Activated CD4-positive, alpha-beta T cell treated with anti-CD3 and anti-CD28 coated beads, Interleukin-2, amount 10 ng/mL, durations not matched to agents 24 days and 14 days (primary cell): ENCODE results near the gene TBC1D16. TPM values are rescaled to one million over a fixed set of nuclear protein-coding genes. Genes with fewer than 3 reads are reported as not detected.
A peak's percentile ranks its signal among the peaks of the same experiment; 100 is the strongest.

Experiments used
- DNase-seq: peaks from one replicate; pipeline ENCODE4 v3.0.0; 2022
- H3K27ac Mint-ChIP-seq: one replicate; pipeline ENCODE4 v1.8.0; 2022; ENCODE audit warnings: mild to moderate bottlenecking, mixed read lengths
- H3K27me3 Mint-ChIP-seq: one replicate; pipeline ENCODE4 v1.8.0; 2022; ENCODE audit warnings: mixed read lengths
- H3K36me3 Mint-ChIP-seq: one replicate; pipeline ENCODE4 v1.8.0; 2022; ENCODE audit warnings: low read depth, mild to moderate bottlenecking, mixed read lengths
- H3K4me1 Mint-ChIP-seq: one replicate; pipeline ENCODE4 v1.8.0; 2021; ENCODE audit warnings: mixed read lengths
- H3K4me3 Mint-ChIP-seq: one replicate; pipeline ENCODE4 v1.8.0; 2022; ENCODE audit warnings: mild to moderate bottlenecking, moderate library complexity, mixed read lengths
- H3K9me3 Mint-ChIP-seq: one replicate; pipeline ENCODE4 v1.8.0; 2021; ENCODE audit warnings: mixed read lengths
- intact Hi-C: fragments of 100-400 bp; cut with micrococcal nuclease; formaldehyde crosslinking; loops from one replicate; pipeline ENCODE4 v1.15.1; 2023
- total RNA-seq: library from RNA; stranded (reverse); gene quantifications from 2 replicates; pipeline ENCODE4 v1.2.3, GENCODE V29; 2022

The TBC1D16 gene
- total RNA-seq, 1 donor from 2014 or later, result 1.4 TPM

- Mint-ChIP-seq H3K36me3 (no peaks in the 10 kb centered on the region), H3K27me3 (no peaks in the 10 kb centered on the region), H3K4me3 (no peak overlapping the region), H3K27ac (no peak overlapping the region), H3K9me3 (no peaks in the 10 kb centered on the region), H3K4me1 (peaks cover under 1% of the 10 kb centered on the region)
- intact Hi-C loops, result no loop called here
- no peak for DNase-seq
Measured at GRCh38 chr17:79919164-79919585, 116.5 kb downstream of the TBC1D16 start.

DNA sequence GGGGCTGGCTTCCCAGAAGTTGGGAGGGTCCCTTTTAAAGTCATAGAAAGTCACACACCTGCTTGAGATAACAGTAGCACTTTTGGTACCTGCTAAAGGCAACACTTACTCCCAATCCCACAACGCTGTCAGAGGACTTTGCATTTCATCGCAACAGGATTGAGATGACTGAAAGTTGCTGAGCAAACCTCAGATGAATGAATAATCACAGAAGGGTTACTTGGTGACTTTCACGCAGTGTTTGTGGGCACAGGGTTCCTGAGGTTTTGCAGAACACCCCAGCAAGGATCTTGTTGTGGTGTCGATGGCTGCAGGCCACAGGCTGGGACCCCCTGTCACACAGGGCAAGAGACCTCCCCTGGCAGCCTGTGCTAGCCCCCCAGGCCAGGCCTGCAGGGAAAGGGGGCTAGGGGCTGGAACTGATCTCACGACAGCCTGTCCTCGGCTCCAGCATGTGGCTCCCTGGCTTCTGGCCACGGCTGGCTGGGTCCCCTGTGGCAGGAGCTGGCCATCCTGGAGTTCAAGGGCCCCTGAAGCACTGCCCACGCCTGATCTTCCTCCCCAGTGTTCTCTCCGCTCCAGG, 117.0 kb downstream of the TBC1D16 start:
- no peak for DNase-seq
- intact Hi-C loops, result no loop called here
- Mint-ChIP-seq H3K4me3 (no peak overlapping the region), H3K36me3 (no peaks in the 10 kb centered on the region), H3K27me3 (no peaks in the 10 kb centered on the region), H3K9me3 (no peaks in the 10 kb centered on the region), H3K27ac (no peak overlapping the region), H3K4me1 (no peaks in the 10 kb centered on the region)

- H3K4me3 Mint-ChIP-seq, result no peak overlapping the region
- intact Hi-C loops, result no loop called here
- no peak overlapping the region for H3K27ac Mint-ChIP-seq
Measured at GRCh38 chr17:79917902-79918484, 117.7 kb downstream of the TBC1D16 start.

DNA sequence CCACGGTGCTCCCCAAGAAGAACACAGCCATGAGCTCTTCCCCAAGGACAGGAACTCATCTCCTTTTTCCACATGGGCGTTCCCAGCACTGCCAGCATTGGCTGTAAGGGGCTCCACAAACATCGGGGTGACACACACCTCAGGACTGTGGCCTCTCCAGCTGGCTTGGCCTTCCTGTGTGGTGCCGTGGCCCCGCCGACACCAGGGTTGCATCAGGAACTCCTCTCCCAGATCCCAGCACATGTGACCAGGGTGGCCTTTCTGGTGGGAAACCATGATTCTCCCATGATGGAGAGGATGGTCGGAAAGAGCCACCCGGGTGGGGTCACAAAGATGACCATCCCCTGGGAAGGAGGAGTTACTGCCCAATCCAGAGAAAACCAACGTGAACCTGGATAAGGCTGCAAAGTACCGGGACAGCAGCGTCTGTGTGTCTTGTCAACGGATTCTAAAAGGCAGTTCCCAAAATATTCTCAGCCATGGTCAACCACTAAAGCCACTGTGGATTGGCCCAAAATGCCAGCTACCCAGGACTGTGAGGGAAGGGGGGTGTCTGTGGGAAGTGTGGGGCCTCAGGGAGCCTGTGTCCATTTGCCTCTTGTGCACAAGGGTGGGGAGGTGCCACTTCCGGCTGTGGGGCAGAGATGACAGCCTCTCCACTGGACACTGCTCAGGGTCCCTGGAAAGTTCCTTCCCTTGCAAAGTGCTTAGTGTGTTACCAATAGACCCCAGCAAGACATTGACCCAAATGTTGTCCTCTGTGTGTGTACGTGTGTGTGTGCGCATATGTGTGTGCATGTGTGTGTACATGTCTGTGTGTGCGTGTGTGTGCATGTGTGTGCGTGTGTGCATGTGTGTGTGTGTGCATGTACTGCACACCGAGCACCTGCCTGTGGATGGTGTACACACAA, 118.4 kb downstream of the TBC1D16 start:
- H3K27ac Mint-ChIP-seq, result no peak overlapping the region
- no peaks in the 10 kb centered on the region for H3K9me3 Mint-ChIP-seq
- H3K4me1 Mint-ChIP-seq, result no peaks in the 10 kb centered on the region
- no peaks in the 10 kb centered on the region for H3K27me3 Mint-ChIP-seq
- H3K4me3 Mint-ChIP-seq, result no peak overlapping the region
- DNase-seq, result no peak
- intact Hi-C loops, result no loop called here
- no peaks in the 10 kb centered on the region for H3K36me3 Mint-ChIP-seq

More at GRCh38 chr17:79917902-79918484, 117.7 kb downstream of the TBC1D16 start:
- Mint-ChIP-seq H3K27me3 (no peaks in the 10 kb centered on the region), H3K36me3 (no peaks in the 10 kb centered on the region), H3K9me3 (no peaks in the 10 kb centered on the region), H3K4me1 (no peaks in the 10 kb centered on the region)
- DNase-seq, result no peak

DNA sequence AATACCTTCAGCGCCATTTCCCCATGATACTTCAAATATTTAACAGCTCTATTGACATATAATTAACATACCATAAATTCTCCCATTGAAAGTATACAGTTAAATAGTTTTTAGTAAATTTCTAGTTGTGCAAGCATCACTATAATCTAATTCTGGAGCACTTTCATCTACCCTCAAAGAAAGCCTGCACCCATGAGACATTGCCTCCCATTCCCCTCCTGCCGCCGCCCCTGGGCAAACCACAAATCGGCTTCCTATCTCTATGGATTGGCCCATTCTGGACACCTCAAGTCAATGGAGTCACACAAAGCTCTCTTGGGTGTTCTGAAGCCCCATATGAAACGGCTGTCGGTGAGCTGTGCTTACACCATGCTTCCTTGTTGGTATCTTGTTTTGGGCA, 119.2 kb downstream of the TBC1D16 start:
- no peaks in the 10 kb centered on the region for H3K4me1 Mint-ChIP-seq
- H3K27me3 Mint-ChIP-seq, result no peaks in the 10 kb centered on the region
- no peak overlapping the region for H3K27ac Mint-ChIP-seq
- DNase-seq, result no peak
- no peaks in the 10 kb centered on the region for H3K36me3 Mint-ChIP-seq
- intact Hi-C loops, result no loop called here
- H3K4me3 Mint-ChIP-seq, result no peak overlapping the region
- no peaks in the 10 kb centered on the region for H3K9me3 Mint-ChIP-seq

DNA sequence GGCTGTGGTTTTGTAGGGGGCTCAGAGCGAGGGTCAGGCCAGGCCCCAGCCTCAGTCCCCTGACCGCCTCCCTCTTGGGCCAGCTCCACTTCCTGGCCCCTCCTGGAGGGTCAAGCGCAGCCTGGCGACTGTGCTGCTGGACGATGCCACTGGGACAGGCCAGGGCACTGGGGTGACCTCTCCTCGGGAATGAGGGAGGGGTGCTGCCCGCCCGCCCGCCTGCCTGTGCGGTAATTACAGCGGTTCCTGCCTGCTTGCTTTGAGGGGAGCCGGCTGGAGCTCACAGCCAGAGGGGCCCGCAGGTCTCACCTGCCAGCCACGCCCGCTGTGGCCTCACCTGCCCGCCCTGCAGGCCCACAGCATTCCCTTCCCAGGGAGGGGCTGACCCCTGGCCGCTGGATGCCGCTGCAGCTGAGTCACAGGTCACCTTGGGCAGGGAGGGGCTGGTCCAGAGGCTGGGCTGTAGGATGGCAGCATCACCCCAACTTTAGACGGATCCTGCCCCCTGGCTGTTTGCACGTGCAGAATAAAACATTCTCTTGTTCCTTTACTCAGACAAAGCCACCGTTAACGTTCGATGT, 119.7 kb downstream of the TBC1D16 start:
- H3K4me3 Mint-ChIP-seq, result no peak overlapping the region
- intact Hi-C loops, result no loop called here
- H3K27me3 Mint-ChIP-seq, result no peaks in the 10 kb centered on the region
- H3K36me3 Mint-ChIP-seq, result no peaks in the 10 kb centered on the region
- DNase-seq, result peak; percentile 71
- no peaks in the 10 kb centered on the region for H3K4me1 Mint-ChIP-seq
- no peaks in the 10 kb centered on the region for H3K9me3 Mint-ChIP-seq
- H3K27ac Mint-ChIP-seq, result no peak overlapping the region

DNA sequence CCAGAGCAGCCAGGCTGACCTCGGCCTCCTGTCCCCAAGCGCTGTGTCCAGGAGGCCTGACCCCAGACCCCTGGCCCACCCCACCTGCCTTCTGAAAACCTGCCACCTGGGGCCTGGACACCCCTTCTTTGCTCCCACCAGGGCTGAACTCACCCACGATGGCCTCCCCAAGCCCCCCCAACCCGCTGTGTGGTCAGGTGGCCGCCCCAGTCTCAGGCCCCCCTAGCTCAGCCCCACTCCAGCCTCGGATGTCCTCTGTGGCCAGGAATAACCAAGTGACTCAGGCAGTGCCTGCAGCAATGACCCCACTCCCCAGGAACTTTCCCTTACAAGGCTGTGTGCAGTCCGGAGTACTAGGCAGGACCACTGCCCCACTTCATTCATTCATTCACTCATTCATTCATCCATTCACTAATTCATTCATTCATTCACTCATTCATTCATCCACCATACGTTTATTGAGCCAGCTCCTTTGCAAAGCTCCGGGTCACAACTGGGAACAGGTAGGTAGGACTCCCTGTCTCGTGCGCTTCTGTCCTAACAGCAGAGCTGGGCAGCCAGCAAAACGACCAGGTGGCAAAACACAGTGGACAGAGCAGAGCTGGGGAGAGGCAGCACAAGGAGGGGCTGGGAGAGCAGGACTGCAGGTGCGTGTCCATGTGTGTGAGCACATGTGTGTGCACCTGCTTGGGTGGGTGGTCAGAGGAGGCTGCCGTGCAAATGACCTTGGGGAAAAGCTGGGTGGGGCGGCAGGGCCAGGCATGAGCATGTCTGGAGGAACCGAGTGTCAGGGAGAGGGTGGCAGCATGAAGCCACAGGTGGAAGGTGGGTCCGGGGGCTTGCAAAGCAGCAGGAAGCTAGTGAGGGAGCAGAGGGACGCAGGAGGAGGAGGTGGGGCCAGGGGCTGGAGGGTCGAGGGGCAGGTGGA, 120.6 kb downstream of the TBC1D16 start:
- H3K4me1 Mint-ChIP-seq, result no peaks in the 10 kb centered on the region
- DNase-seq, result no peak
- no peaks in the 10 kb centered on the region for H3K9me3 Mint-ChIP-seq
- peaks cover 2% of the 10 kb centered on the region for H3K27me3 Mint-ChIP-seq
- intact Hi-C loops, result no loop called here
- H3K4me3 Mint-ChIP-seq, result no peak overlapping the region
- no peaks in the 10 kb centered on the region for H3K36me3 Mint-ChIP-seq
- H3K27ac Mint-ChIP-seq, result no peak overlapping the region

DNA sequence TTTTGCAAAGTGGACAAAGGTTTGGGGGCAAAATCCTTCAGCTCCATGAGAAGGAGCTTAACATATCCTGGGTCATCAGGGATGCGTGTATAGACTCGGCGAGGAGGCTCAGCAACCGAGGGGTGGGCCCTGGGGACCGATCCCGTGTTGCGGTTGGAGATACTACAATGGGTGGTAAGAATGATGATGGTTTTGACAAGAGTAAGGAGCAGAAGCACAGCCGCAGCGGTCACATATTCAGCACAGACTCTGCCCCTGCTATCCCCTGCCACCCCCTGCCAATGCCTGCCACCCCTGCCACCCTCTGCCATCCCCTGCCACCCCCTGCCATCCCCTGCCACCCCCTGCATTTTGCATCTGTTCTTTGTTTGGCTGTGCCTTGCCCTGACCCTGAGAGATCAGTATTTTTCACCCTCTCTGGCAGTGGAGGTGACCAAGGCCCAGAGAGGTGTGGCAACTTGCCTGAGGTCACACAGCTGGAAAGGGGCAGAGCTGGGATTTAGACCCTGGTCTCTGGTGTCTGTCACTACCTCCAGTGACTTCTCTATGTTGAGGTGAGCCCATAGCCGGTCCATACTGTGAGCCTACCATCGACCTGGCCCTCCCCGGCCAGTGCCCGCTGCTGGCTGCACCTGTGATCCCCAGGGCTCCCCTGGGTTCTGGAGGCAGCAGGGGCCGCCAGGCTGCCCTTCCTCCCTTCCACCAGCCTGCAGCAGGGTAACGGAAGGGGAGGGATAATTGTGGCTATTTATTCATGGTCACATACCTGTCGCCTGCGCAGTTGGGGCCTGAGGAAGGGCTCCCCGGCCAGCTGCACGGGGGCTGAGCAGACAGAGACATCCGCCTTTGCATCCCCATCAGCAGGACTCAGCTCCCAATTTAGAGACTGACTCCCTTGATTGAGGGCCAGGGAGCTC, 121.5 kb downstream of the TBC1D16 start:
- H3K9me3 Mint-ChIP-seq, result no peaks in the 10 kb centered on the region
- no peaks in the 10 kb centered on the region for H3K36me3 Mint-ChIP-seq
- no peaks in the 10 kb centered on the region for H3K4me1 Mint-ChIP-seq
- no peak overlapping the region for H3K4me3 Mint-ChIP-seq
- DNase-seq, result no peak
- H3K27ac Mint-ChIP-seq, result no peak overlapping the region
- intact Hi-C loops, result no loop called here
- H3K27me3 Mint-ChIP-seq, result peaks cover 2% of the 10 kb centered on the region

DNA sequence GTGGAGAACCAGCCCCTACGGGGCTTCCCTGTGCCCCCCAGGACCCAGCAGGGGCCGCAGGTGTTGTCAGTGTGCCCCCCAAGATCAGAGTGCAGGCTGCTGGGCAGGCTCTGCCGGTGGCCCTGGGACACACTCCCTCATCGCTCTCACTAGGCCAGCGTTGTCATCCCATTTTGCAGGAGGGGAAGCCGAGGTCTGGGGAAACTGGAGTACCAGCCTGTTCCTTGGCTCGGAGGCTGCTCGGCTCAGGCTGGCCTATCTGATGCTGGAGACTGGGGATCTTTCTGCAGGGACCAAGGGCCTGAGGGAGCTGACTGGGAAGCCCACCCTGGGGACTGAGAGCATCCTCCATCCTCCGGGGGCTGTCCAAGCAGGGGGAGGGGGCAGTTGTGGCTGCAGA, 122.2 kb downstream of the TBC1D16 start:
- no peaks in the 10 kb centered on the region for H3K36me3 Mint-ChIP-seq
- H3K4me1 Mint-ChIP-seq, result no peaks in the 10 kb centered on the region
- H3K27ac Mint-ChIP-seq, result no peak overlapping the region
- no peaks in the 10 kb centered on the region for H3K9me3 Mint-ChIP-seq
- no peak overlapping the region for H3K4me3 Mint-ChIP-seq
- intact Hi-C loops, result no loop called here
- peaks cover 2% of the 10 kb centered on the region for H3K27me3 Mint-ChIP-seq
- DNase-seq, result no peak

GRCh38 chr17:79912552-79913330, 122.9 kb downstream of the TBC1D16 start:
- Mint-ChIP-seq H3K27ac (no peak overlapping the region), H3K4me3 (no peak overlapping the region), H3K4me1 (no peaks in the 10 kb centered on the region), H3K36me3 (no peaks in the 10 kb centered on the region), H3K9me3 (no peaks in the 10 kb centered on the region), H3K27me3 (peaks cover 2% of the 10 kb centered on the region)
- intact Hi-C loops, result no loop called here
- no peak for DNase-seq

- no peaks in the 10 kb centered on the region for H3K9me3 Mint-ChIP-seq
- no peaks in the 10 kb centered on the region for H3K36me3 Mint-ChIP-seq
- no peaks in the 10 kb centered on the region for H3K4me1 Mint-ChIP-seq
- no peak overlapping the region for H3K4me3 Mint-ChIP-seq
- no peak for DNase-seq
- H3K27me3 Mint-ChIP-seq, result peaks cover 5% of the 10 kb centered on the region
- no peak overlapping the region for H3K27ac Mint-ChIP-seq
- intact Hi-C loops, result no loop called here
Measured at GRCh38 chr17:79911430-79912399, 124.0 kb downstream of the TBC1D16 start.
